K562 (cell line): Measurements from ENCODE around the gene GALNS. TPM values are rescaled to one million over a fixed set of nuclear protein-coding genes. Genes with fewer than 3 reads are reported as not detected.
A peak's percentile ranks its signal among the peaks of the same experiment; 100 is the strongest.

Experiments used
- ARID1B ChIP-seq: fragments of 450-650 bp; IDR thresholded peaks from 2 replicates; pipeline ENCODE4 v1.6.1; 2016; ENCODE audit warnings: antibody characterized with exemption, mild to moderate bottlenecking, inconsistent platforms
- CBX1 ChIP-seq: sonication (generic); IDR thresholded peaks from 2 replicates; pipeline ENCODE4 v1.6.1; 2016; ENCODE audit warnings: antibody characterized with exemption, low read depth, mild to moderate bottlenecking
- ETV5 ChIP-seq: sonication (generic); formaldehyde crosslinking; IDR thresholded peaks from 2 replicates; pipeline ENCODE4 v1.4.0; 2020; ENCODE audit warnings: low read depth, mild to moderate bottlenecking, missing genetic modification reagents
- KAT8 ChIP-seq: fragments of 450-650 bp; IDR thresholded peaks from 2 replicates; pipeline ENCODE4 v1.6.1; 2016; ENCODE audit warnings: low read depth, mild to moderate bottlenecking
- KDM1A ChIP-seq, 2 experiments: fragments of 450-650 bp; IDR thresholded peaks; 2 replicates each; pipeline ENCODE4 v1.6.1; 2016; ENCODE audit warnings: mild to moderate bottlenecking in 2 of 2
- KDM2B ChIP-seq: fragments of 250-450 bp; sonication (Bioruptor Pico); IDR thresholded peaks from 2 replicates; pipeline ENCODE4 v1.8.0; 2021; ENCODE audit warnings: mild to moderate bottlenecking, moderate library complexity
- RFX5 ChIP-seq: IDR thresholded peaks from 2 replicates; pipeline ENCODE4 v1.6.1; 2011; ENCODE audit warnings: low read depth, mild to moderate bottlenecking, improper control_type of control experiment, low read length
- SIX5 ChIP-seq, 2 experiments: IDR thresholded peaks; 2 replicates each; pipeline ENCODE4 v1.6.1; 2011; ENCODE audit warnings: low read length in 2 of 2, borderline replicate concordance in 1 of 2, low read depth in 1 of 2, mild to moderate bottlenecking in 1 of 2, moderate library complexity in 1 of 2; ENCODE audit not compliant: insufficient read depth in 1 of 2
- SMAD1 ChIP-seq: fragments of 150-350 bp; IDR thresholded peaks from 2 replicates; pipeline ENCODE4 v1.6.1; 2014; ENCODE audit warnings: low read length, low read depth; ENCODE audit not compliant: partially characterized antibody
- SNRNP70 ChIP-seq: fragments of 200-400 bp; formaldehyde crosslinking; optimal IDR thresholded peaks from 2 replicates; pipeline ENCODE3; 2017; ENCODE audit warnings: low read depth, low read length
- ZNF146 ChIP-seq: IDR thresholded peaks from one replicate; pipeline ENCODE4 v1.6.1; 2018; ENCODE audit warnings: missing compliant biosample characterization; ENCODE audit not compliant: unreplicated experiment
- ZNF507 ChIP-seq: conservative IDR thresholded peaks from 2 replicates; pipeline ENCODE4 v1.6.1; 2017; ENCODE audit warnings: missing genetic modification characterization, missing compliant biosample characterization
- polyA plus RNA-seq, 8 experiments: library from polyadenylated mRNA; depleted of rRNA in 4 of 8; stranded (reverse) in 5 of 8; unstranded in 3 of 8; fragments of >200 nt; fragmentation: Nextera tagmentation in 2 of 8; fragmentation: Illumina TruSeq in 1 of 8; extraction: Ambion mirVana in 2 of 8; extraction: Trizol in 1 of 8; gene quantifications; 2 replicates each; pipeline versions ENCODE4 v1.2.1 to v1.2.3, GENCODE V29; 2011 to 2014; ENCODE audit warnings: inconsistent platforms in 1 of 8, missing spikeins in 1 of 8
- total RNA-seq, 7 experiments: library from RNA; depleted of rRNA in 6 of 7; stranded (reverse); fragments of >200 nt in 6 of 7; fragmentation: Illumina TruSeq in 2 of 7; extraction: Trizol in 2 of 7; gene quantifications; 2 replicates each; pipeline versions ENCODE4 v1.2.1 to v1.2.3, GENCODE V29; 2011 to 2021; ENCODE audit warnings: low replicate concordance in 1 of 7
- TF ChIP-seq, protein P1 (sequence below): fragments of 250-450 bp; sonication (Bioruptor Pico); IDR thresholded peaks from 2 replicates; pipeline ENCODE4 v1.5.0; 2020; ENCODE audit warnings: mild to moderate bottlenecking
- TF ChIP-seq, protein P2 (sequence below), 3 experiments: fragments of 200-800 bp in 1 of 3; fragments of 250-450 bp in 1 of 3; fragments of 450-650 bp in 1 of 3; sonication (Bioruptor Pico) in 1 of 3; sonication (Bioruptor generic) in 1 of 3; formaldehyde crosslinking in 1 of 3; IDR thresholded peaks; 2 replicates each; pipeline versions ENCODE4 v1.6.1 to v1.8.0; 2016 to 2022; ENCODE audit warnings: mild to moderate bottlenecking in 2 of 3, missing genetic modification characterization in 2 of 3, missing compliant biosample characterization in 1 of 3, moderate library complexity in 1 of 3
- TF ChIP-seq, protein P3 (sequence below): fragments of 250-450 bp; sonication (Bioruptor Pico); IDR thresholded peaks from 2 replicates; pipeline ENCODE4 v1.4.0; 2020

GALNS gene
- total and polyA plus RNA-seq, 9 of the 15 experiments (the other 6 are each of a cell fraction or from before 2014, with no cell fraction given), result 0.38 to 13.2 (median 4.3) TPM

DNA sequence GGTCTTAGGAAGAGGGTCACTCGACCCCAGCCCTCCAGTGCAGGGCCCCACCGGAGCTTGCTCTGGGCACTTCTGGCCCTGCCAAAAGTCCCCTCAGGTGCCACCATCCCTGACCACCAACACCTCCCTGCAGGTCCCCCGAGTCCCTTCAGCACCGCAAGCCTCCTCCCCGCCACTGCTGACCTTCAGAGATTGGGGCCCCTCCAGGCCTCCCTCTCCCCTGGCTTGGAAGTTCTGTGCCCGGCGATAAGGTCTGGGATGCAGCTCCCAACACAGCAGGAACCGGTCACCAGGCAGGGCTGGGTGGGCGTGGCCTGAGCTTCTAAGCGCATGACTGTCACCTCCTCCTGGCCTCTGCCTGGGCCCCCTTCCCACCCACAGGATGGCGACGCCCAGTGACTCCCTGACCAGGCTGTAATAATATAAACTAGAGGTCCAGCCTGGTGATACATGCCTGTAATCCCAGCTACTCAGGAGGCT is 82.9 kb downstream of the GALNS start (continued):
- TF ChIP-seq ETV5 (CRISPR knock-in tag) (peak; percentile 25; the same call in 1 of the 2 replicates), SIX5 (IDR thresholded peaks at IDR 0.05; ENCODE audit: borderline replicate concordance in 1 of 2, insufficient read depth in 1 of 2, low read depth in 1 of 2, low read length in 2 of 2) (no peak), SNRNP70 (no peak), RFX5 (no peak), KDM2B (CRISPR knock-in tag) (no peak), ZNF507 (tag) (no peak), ZNF146 (CRISPR knock-in tag) (no peak), SMAD1 (peak; percentile 22), KDM1A (IDR thresholded peaks at IDR 0.05) (no peak), ARID1B (peak; percentile 98), CBX1 (peak; percentile 76; the same call in 1 of the 2 replicates), KAT8 (no peak)
- TF ChIP-seq, protein P1, sequence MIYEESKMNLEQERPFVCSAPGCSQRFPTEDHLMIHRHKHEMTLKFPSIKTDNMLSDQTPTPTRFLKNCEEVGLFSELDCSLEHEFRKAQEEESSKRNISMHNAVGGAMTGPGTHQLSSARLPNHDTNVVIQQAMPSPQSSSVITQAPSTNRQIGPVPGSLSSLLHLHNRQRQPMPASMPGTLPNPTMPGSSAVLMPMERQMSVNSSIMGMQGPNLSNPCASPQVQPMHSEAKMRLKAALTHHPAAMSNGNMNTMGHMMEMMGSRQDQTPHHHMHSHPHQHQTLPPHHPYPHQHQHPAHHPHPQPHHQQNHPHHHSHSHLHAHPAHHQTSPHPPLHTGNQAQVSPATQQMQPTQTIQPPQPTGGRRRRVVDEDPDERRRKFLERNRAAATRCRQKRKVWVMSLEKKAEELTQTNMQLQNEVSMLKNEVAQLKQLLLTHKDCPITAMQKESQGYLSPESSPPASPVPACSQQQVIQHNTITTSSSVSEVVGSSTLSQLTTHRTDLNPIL (CRISPR knock-in tag), result no peak
- TF ChIP-seq, protein P2, sequence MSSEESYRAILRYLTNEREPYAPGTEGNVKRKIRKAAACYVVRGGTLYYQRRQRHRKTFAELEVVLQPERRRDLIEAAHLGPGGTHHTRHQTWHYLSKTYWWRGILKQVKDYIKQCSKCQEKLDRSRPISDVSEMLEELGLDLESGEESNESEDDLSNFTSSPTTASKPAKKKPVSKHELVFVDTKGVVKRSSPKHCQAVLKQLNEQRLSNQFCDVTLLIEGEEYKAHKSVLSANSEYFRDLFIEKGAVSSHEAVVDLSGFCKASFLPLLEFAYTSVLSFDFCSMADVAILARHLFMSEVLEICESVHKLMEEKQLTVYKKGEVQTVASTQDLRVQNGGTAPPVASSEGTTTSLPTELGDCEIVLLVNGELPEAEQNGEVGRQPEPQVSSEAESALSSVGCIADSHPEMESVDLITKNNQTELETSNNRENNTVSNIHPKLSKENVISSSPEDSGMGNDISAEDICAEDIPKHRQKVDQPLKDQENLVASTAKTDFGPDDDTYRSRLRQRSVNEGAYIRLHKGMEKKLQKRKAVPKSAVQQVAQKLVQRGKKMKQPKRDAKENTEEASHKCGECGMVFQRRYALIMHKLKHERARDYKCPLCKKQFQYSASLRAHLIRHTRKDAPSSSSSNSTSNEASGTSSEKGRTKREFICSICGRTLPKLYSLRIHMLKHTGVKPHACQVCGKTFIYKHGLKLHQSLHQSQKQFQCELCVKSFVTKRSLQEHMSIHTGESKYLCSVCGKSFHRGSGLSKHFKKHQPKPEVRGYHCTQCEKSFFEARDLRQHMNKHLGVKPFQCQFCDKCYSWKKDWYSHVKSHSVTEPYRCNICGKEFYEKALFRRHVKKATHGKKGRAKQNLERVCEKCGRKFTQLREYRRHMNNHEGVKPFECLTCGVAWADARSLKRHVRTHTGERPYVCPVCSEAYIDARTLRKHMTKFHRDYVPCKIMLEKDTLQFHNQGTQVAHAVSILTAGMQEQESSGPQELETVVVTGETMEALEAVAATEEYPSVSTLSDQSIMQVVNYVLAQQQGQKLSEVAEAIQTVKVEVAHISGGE (CRISPR knock-in tag; IDR thresholded peaks at IDR 0.05), result peak in 1 of 3 experiments; percentile 70; a peak in 2 of 6 replicates
- TF ChIP-seq, protein P3, sequence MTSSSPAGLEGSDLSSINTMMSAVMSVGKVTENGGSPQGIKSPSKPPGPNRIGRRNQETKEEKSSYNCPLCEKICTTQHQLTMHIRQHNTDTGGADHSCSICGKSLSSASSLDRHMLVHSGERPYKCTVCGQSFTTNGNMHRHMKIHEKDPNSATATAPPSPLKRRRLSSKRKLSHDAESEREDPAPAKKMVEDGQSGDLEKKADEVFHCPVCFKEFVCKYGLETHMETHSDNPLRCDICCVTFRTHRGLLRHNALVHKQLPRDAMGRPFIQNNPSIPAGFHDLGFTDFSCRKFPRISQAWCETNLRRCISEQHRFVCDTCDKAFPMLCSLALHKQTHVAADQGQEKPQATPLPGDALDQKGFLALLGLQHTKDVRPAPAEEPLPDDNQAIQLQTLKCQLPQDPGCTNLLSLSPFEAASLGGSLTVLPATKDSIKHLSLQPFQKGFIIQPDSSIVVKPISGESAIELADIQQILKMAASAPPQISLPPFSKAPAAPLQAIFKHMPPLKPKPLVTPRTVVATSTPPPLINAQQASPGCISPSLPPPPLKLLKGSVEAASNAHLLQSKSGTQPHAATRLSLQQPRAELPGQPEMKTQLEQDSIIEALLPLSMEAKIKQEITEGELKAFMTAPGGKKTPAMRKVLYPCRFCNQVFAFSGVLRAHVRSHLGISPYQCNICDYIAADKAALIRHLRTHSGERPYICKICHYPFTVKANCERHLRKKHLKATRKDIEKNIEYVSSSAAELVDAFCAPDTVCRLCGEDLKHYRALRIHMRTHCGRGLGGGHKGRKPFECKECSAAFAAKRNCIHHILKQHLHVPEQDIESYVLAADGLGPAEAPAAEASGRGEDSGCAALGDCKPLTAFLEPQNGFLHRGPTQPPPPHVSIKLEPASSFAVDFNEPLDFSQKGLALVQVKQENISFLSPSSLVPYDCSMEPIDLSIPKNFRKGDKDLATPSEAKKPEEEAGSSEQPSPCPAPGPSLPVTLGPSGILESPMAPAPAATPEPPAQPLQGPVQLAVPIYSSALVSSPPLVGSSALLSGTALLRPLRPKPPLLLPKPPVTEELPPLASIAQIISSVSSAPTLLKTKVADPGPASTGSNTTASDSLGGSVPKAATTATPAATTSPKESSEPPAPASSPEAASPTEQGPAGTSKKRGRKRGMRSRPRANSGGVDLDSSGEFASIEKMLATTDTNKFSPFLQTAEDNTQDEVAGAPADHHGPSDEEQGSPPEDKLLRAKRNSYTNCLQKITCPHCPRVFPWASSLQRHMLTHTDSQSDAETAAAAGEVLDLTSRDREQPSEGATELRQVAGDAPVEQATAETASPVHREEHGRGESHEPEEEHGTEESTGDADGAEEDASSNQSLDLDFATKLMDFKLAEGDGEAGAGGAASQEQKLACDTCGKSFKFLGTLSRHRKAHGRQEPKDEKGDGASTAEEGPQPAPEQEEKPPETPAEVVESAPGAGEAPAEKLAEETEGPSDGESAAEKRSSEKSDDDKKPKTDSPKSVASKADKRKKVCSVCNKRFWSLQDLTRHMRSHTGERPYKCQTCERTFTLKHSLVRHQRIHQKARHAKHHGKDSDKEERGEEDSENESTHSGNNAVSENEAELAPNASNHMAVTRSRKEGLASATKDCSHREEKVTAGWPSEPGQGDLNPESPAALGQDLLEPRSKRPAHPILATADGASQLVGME (CRISPR knock-in tag), result peak; percentile 84; the same call in 1 of the 2 replicates
